NCI-H748 treated with DMSO at 0.1 percent for 48 hours (cell line): Measurements from ENCODE around the gene RGS10.
"Not testable (repeated sequence)": the region's sequence is repeated elsewhere in the genome, so short reads cannot be mapped to it uniquely, and the experiment has no call there.

Experiments used
- DNase-seq: peaks from one replicate; lab custom pipeline; 2025; lab: John Stamatoyannopoulos, UW

The RGS10 gene

DNA sequence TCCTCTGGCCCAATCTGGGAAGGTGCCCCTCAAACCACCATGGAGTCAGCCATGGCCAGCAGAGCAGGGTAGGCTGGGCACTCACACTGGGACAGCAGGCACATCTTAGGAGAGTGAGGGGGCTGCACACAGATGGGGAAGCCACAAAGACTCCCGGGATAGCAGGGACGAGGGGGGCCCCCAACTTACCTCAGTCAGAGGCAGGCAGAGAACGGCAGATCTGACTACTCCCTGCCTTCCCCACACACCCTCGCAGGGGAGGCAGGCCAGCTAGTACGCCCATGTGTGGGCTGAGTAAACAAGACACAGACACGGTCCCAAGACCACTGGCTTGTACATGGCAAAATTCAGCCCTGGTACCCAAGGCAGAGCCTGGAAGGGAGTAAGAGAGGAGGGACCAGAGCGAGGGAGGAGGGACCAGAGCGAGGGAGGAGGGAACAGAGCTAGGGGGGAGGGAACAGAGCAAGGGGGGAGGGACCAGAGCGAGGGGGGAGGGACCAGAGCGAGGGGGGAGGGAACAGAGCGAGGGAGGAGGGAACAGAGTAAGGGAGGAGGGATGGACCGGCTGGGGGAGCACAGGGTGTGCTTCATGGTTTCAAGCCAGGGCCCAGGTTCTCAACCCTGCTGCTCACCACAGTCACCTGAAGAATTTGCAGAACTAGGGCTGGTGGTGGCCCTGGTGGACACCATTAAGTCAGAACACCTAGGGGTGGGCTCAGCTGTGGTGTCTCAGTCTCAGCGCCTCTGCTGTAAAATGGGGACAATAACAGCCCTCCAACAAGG lies 73.8 kb downstream of the RGS10 start:
- no peak for DNase-seq

DNA sequence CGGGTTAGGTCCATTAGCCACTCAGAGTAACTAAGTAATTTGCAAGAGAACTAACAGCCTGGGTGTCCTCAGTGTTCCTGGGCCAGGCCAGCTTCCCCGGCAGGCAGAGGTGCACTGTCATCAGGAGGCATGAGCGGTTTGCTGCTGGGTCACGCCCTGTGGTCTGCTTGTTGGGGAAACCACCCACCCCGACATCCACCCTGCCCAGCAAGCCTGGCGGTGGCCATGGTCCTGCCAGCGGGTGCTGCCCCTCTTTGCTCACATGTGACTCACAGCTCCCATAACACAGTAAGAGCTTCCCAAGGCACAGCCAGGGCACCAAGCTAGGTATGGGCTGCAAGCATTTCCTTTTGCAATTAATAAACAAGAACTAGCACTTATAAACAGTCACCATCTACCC lies 75.9 kb downstream of the RGS10 start:
- no peak for DNase-seq

DNA sequence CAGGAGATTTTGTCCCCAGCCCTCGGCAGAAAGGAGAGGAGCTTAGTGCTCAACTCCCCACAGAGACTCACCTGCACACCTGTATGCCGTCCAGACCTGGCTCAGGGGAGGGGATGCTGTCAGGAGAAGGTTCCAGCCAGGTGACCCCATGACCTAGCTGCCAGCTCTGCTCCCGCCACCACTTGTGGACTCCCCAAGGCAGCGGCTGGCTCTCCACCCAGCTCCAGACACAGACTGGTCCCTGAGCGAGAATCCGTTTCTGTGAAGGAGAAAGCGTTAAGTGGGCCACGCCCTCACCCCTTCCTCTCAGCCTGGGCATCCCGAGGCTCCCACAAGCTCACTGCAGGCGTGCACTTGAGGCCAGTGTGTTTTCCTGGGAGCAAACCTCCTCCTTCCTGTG lies 76.4 kb downstream of the RGS10 start:
- no peak for DNase-seq

DNA sequence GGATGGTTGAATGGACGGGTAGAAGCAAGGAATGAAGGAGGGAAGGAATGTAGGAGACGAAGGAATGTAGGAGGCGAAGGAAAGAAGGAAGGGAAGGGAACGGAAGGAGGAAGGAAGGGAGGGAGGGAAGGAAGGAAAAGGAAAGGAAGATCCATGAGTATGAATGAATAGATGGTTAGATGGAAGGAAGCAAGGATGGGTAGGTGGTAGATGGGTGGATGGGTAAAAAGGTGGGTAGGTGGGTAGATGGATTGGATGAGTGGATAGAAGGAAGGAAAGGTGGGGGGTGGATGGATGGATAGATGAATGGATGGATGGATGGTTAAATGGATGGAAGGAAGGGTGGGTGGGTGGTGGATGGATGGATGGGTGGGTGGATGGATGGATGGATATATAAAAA lies 77.4 kb downstream of the RGS10 start:
- no peak for DNase-seq

DNA sequence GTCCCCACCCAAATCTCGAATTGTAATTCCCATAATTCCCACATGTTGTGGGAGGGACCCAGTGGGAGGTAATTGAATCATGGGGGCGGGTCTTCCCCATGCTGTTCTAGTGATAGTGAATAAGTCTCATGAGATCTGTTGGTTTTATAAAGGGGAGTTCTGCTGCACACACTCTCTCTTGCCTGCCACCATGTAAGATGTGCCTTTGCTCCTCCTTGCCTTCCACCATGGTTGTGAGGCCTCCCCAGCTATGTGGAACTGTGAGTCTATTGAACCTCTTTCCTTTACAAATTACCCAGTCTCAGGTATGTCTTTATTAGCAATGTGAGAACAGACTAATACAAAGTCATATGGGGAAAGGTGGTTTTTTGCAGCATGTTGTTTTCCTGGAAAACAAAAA lies 79.3 kb downstream of the RGS10 start:
- DNase-seq = not testable (repeated sequence)

DNA sequence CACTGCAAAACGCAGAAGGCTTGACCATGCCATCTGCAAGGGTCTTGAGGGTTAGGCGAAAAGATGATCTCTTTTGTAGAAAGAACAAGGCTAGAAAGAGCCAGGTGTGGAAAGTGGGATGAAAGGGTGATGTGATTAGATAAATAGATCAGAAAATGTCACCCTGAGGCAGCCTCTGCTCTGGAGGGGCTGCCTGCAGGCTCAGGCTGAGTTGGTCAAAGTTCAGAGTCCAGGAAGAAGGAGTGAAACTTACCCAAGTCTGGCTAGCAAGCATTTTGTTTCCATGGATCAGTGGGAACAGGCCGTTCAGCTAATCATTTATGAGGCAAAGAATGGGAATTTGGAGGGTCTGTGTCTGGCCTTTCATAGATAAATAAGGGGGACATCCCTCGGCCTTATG lies 79.7 kb downstream of the RGS10 start:
- no peak for DNase-seq

DNA sequence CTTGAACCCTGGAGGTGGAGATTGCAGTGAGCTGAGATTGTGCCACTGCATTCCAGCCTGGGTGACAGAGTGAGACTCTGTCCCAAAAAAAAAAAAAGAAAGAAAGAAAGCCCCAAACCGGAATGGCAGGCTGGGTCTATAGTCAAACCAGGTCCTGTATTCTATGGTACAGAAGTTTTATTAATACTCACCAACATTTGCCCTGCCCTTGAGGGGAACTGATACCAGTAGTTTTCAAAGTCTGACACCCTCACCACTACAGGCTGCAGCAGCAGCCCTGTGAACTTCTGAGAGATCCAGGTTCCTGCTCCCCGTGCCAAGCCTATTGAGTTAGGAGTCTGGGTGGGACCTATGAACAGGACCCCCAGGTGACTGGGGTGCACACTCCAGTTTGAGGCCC lies 80.6 kb downstream of the RGS10 start:
- DNase-seq = no peak

DNA sequence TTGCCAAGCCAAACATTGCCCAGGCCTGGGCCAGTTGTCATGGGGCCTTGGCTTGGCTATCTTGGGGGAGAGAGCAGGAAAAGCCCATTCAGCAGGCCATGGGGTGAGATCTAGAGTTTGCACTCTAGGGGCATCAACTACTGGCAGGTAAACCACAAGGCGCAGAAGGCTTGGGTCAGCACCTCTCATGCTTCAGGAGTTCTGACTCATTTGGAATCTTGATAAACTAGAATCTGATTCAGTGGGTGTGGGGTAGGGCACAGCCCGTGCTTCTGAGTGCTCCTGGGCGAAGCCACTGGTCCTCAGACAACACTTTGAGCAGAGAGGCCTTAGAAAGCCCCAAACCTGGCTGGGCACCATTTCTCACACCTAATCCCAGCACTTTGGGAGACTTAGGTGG lies 81.1 kb downstream of the RGS10 start:
- DNase-seq = no peak

DNA sequence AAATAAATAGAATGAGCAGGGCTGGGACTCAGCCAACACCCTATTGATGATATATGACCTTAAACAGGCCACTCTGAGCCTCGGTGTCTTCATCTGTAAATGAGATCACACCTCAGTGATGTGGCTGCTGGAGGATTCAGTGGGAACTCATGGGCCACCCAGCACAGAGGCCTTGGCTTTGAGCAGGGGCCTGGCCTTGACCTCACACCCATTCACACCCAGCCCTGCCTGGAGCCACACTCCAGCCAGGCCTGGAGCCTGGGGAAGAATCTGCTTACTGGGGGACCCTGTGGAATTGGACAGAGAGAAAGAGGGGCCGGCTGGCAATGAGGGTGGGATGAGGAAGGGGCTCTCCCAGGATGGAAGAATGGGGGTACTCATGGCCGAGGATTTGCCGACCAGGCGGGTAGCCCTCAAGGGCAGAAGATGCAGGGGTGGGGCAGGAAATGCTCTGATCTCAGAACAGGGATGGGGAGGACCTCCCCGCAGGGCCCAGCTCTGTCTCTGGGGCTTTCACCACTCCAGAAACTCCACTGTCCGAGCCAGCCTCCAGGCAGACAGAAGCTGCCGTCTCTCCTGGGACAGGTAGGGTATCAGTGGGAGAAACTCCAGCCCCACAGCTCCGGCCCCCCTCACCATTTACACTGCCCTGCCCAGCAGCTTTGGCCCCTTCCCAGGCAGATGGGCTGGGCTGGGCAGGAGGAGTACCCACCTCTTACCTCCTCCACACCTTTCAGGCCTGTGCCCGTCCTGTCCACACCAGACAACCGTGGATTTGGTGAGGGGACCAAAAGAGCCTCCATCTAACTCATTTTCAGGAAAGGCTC lies 81.9 kb downstream of the RGS10 start:
- DNase-seq = no peak

DNA sequence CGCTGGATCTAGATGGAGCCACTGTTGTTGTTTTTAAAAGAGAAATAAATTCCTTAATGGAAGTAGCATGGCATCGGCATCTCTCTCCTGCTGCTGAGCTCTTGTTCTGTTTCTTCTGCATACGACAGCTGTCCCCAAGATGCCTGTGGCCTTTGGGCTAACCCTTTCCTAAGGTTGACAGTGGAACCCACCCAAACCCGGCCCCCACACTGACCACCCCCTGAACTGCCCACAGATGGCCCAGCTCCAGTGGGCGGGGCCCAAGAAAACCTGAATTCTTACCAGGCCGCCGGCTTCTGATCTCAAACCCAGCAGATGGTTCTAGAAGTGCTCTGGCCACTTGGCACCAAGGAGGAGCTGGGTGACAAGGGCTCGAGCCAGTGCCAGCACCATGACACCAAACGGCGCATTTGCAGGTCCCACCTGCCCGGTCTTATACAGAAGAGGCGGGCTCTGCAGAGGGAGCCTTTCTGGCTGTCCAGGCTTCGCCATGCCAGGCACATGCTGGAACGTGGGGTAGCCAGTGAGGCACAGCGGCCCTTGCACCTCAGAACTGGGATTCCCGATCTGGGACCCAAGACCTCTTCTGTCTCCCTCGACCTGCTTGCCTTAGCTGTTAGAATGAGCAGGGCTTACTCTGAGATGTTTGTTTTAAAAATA lies 82.7 kb downstream of the RGS10 start:
- DNase-seq = no peak

DNA sequence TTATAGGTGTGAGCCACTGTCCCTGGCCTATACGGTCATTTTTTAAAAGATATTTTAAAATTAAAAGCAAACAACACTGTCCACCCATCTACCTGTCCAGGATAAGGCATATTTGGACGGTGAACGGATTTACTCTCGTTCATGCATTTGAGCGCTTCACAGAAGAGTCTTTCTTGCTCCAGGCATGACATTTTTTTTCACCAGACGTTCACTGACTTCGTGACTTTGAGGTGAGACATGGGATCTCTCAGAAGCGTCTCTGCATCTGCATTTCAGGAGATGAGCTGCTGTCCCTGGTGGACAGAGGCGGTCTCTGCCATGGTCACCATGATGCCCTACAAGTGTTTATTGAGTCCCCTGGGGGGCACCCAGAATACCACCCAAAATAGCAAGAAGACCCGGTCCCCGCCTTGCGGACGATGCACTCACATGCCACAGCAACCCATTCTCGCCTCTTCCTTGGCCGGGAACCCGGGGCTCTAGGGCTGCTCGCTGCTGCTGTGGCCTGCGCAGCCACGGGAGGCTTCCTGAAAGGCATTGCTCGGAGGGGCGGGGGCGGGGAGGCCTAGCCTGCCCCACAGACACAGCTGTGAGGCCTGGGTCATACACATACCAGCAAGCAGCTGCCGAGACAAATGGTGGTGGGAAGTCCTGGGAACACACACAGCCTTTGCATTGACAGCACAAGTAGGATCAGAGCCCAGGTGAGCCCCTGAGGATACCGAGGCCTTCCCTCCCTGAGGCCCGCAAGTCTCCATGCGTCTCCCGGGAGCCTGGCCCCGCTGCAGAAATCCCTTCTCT lies 84.4 kb downstream of the RGS10 start:
- DNase-seq = no peak

DNA sequence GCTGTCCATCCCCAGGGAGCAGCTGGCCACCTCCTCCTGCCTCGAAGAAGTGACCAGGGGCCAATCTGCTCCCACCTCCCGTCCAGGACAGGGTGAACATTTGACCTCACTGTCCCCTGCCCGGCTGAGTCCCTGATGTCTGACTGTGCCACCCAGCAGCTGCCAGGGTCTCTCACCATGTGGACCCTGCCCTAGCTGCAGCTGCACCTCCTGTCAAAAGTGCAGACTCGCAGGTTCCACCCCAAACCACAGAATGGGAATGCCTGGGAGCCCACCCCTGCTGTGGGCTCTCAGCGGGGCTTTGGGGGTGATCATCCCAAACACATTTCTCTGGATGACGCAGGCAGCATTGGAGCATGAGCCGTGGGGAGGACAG lies 86.1 kb downstream of the RGS10 start:
- no peak for DNase-seq

DNA sequence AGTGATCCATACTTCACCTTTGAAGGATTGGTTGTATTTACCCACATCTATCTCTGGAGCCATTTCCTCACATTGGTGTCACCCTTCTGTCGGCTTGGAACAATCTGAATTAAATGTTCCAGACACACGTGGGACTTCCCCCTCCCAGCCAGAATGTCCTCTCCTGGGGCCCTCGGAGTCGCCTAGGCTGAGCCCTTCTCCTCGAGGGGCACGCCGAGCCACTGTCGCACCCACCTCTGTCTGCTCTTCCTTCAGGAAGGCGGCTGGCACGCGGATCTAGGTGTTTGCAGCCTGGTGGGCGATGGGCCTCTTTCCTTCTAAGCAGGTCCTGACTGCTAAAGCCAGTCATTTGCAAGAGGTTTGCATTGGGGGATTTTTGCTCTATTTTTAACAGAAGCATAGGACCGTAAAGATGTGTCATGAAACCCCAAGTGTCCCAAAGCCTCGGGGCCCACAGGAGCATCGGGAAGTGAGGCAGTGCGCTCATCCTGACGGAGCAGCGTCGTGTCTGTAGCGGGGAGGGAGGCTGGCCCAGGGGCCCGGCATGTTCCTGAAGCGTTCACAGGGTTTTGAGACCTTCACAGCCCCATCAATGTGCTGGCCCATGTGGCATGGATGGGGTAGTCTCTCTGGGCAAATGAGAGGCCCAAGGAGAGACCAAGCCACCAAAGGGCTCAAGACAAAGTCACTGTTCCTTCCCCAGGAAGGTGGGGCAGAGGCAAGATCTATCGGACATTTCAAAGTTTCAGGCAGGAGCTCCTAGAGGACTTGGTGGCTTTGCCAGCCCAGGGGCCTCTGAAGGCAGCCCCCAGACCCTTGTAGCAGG lies 86.7 kb downstream of the RGS10 start:
- no peak for DNase-seq

DNA sequence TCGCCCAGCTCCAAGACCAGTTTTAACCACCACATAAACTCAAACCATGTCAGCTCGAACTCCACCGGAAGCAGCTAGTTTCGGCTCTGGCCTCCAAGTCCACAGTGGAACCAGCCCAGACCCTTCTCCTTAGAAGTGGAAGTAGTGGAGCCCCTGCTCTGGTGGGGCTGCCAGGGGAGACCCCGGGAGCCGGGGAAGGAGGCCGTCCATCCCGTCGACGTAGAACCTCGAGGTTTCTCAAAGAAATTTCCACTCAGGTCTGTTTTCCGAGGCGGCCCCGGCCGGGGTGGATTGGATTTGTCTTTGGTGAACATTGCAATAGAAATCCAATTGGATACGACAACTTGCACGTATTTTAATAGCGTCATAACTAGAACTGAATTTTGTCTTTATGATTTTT lies 87.5 kb downstream of the RGS10 start:
- no peak for DNase-seq

DNA sequence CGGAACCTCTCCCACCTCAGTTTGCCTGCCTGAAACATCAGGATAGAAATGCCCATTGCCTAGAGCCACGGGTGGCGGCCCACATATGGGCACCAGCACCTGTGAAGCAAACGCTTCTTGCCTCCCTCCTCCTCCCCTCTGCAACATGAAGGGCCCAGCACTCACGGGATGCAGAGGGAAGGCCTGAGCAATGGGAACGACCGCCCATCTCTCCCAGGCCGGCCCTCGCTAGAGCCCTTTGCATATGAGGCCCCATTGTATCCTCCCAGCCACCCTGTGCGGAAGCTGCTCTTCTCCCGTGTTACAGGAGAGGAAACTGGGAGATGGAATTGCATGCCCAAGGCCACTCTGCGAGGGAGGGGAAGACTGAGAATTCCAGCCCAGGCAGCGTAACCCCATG lies 88.2 kb downstream of the RGS10 start:
- DNase-seq = no peak

DNA sequence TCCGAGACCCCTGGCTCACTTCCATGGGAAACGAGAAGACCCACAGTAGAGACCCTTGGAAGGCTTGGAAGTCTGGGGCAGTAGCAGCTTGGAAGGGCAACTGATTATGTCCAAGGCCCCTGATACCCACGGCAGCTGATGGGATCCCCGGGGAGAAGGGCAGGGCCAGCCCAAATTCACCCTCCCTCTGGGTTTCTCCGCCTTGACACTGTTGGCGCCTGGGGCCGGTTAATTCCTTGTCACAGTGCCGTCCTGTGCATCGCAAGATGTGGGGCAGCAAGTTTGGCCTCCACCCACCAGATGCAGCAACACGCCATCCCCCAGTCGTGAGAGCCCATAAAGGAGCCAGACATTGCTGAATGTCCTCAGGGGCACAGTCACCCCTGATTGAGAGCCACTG lies 89.2 kb downstream of the RGS10 start:
- DNase-seq = no peak

DNA sequence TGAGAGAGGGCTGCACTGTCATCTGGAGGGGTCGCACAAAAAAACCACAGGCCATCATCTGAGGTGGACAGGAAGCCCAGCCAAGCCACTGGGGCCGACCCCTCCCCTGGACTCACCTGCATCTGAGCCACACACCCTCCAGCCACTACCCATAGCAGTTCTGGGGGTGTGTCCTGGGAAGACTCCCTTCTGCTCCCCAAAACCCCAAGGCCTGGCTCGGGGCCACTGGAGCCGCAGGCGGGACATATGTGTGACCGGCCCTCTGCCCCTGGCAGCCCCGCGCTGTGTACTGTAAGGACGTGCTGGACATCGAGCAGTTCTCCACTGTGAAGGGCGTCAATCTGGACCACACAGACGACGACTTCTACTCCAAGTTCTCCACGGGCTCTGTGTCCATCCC lies 90.1 kb downstream of the RGS10 start:
- no peak for DNase-seq

DNA sequence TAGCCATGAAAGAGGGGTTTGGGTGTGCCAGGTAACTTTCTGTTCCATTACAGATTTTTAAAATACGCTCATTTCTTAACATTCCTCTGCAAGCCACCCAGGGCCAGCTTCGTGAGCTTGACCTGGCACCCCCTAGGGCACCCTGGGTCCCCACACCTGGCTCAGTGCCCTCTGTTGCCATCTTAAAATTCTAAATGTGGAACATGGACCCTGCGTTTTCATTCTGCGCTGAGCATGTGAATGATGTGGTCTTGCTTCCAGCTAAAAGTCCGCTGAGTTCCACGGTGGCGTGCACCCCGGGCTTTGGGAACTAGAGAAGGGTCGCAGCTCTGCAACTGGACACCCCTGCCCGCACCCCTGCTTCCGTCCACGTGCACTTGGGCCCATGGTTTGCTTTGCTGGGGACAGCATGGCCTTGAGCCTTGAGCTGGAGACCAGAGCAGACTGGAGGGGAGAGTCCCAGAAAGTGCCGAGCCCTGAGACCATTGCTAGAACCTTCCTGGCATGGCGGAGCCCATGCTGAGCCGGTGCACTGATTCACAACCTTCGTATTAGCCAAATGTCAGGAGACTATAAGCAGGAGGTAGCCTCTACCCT lies 91.1 kb downstream of the RGS10 start:
- DNase-seq = no peak

DNA sequence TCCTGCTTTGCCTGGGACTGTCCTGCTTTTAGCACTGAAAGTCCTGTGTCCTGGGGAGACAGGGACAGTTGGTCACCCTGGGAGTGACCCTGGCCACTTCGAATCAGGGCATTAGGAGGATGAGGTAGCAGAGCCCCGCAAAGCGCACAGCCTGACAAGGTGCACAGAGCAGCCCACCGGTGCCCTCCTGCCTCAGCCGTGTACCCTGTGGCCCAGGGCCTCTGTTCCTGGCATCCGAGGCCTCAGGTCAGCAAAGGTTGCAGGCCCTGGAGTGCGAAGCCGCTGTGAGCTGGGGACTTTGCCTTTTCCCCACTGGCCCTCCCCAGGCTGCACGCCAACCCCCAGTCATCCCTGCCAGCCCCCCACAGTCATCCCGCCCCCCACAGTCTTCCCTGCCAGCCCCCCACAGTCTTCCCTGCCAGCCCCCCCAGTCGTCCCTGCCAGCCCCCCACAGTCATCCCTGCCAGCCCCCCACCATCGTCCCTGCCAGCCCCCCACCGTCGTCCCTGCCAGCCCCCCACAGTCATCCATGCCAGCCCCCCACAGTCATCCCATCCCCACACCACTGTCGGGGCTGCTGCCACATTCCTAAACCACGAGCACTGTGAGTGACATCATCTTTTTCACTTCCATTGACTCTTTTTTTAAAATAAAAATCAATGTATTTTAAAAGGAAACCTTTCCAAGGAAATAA lies 91.8 kb downstream of the RGS10 start:
- no peak for DNase-seq
